NCI-H2196 (cell line): Measurements from ENCODE around the gene COMMD4.
A peak's percentile ranks its signal among the peaks of the same experiment; 100 is the strongest.

Experiments
- DNase-seq: peaks from one replicate; lab custom pipeline; 2025; ENCODE audit not compliant: unreplicated experiment; lab: John Stamatoyannopoulos, UW

Gene COMMD4

GRCh38 chr15:75356006-75356405 is 20.1 kb downstream of the COMMD4 start:
- no peak for DNase-seq

GRCh38 chr15:75356517-75356916 is 20.7 kb downstream of the COMMD4 start:
- DNase-seq: no peak

- DNase-seq: no peak
These were observed 22.3 kb downstream of the COMMD4 start for GRCh38 chr15:75357976-75358673.

GRCh38 chr15:75358771-75359536 is 23.1 kb downstream of the COMMD4 start:
- DNase-seq: no peak

GRCh38 chr15:75359537-75360250 is 23.8 kb downstream of the COMMD4 start:
- DNase-seq: no peak

- DNase-seq: no peak
These were observed 24.5 kb downstream of the COMMD4 start for GRCh38 chr15:75360391-75360790.

- DNase-seq: no peak
These were observed 25.0 kb downstream of the COMMD4 start for GRCh38 chr15:75360856-75361255.

- no peak for DNase-seq
These were observed 25.6 kb downstream of the COMMD4 start for GRCh38 chr15:75361361-75361988.

- no peak for DNase-seq
These were observed 26.3 kb downstream of the COMMD4 start for GRCh38 chr15:75361989-75362641.

- no peak for DNase-seq
These were observed 26.9 kb downstream of the COMMD4 start for GRCh38 chr15:75362642-75363249.

- DNase-seq: no peak
These were observed 27.9 kb downstream of the COMMD4 start for GRCh38 chr15:75363786-75364185.

- no peak for DNase-seq
These were observed 29.0 kb downstream of the COMMD4 start for GRCh38 chr15:75364881-75365280.

GRCh38 chr15:75366163-75366562 is 30.3 kb downstream of the COMMD4 start:
- DNase-seq: no peak

- DNase-seq: no peak
These were observed 31.1 kb downstream of the COMMD4 start for GRCh38 chr15:75367006-75367405.

- DNase-seq: no peak
These were observed 31.6 kb downstream of the COMMD4 start for GRCh38 chr15:75367406-75367912.

GRCh38 chr15:75367913-75368688 is 32.2 kb downstream of the COMMD4 start, which contains the start of gene MAN2C1:
MAN2C1 (minus strand) TSS chr15:75368607; CDS start chr15:75368583, 24 bp downstream.
- DNase-seq: peak; percentile 91

- no peak for DNase-seq
These were observed 32.9 kb downstream of the COMMD4 start for GRCh38 chr15:75368689-75369239.

- no peak for DNase-seq
These were observed 34.2 kb downstream of the COMMD4 start for GRCh38 chr15:75369897-75370581.
